NCI-H748 (cell line): ENCODE data around the gene LONP2.

Experiments
- DNase-seq: peaks from one replicate; lab custom pipeline; 2025; ENCODE audit not compliant: unreplicated experiment; lab: John Stamatoyannopoulos, UW

Gene LONP2

GRCh38 chr16:48244080-48244862 lies at the start of gene LONP2:
TSS of gene LONP2 (plus strand) at chr16:48244300. CDS start at chr16:48244389, 89 bp downstream.
- DNase-seq = peak; percentile 87

GRCh38 chr16:48194828-48195556 lies 49.1 kb upstream of the LONP2 start:
- peak; percentile 35 for DNase-seq

- DNase-seq = no peak
These were observed 46.8 kb upstream of the LONP2 start for GRCh38 chr16:48197294-48197693.

GRCh38 chr16:48201515-48202201 lies 42.4 kb upstream of the LONP2 start:
- DNase-seq = no peak

- DNase-seq = no peak
These were observed 39.9 kb upstream of the LONP2 start for GRCh38 chr16:48203974-48204824.

- no peak for DNase-seq
These were observed 39.3 kb upstream of the LONP2 start for GRCh38 chr16:48204825-48205151.

GRCh38 chr16:48206594-48207242 lies 37.4 kb upstream of the LONP2 start:
- no peak for DNase-seq

GRCh38 chr16:48210747-48211146 lies 33.4 kb upstream of the LONP2 start:
- DNase-seq = no peak

GRCh38 chr16:48212033-48212432 lies 32.1 kb upstream of the LONP2 start:
- no peak for DNase-seq

- DNase-seq = no peak
These were observed 28.4 kb upstream of the LONP2 start for GRCh38 chr16:48215738-48216137.

GRCh38 chr16:48217708-48218107 lies 26.4 kb upstream of the LONP2 start:
- DNase-seq = no peak

GRCh38 chr16:48218473-48218872 lies 25.6 kb upstream of the LONP2 start:
- DNase-seq = no peak

- DNase-seq = no peak
These were observed 23.2 kb upstream of the LONP2 start for GRCh38 chr16:48220891-48221290.

GRCh38 chr16:48223490-48223889 lies 20.6 kb upstream of the LONP2 start:
- no peak for DNase-seq

GRCh38 chr16:48225456-48225855 lies 18.6 kb upstream of the LONP2 start:
- no peak for DNase-seq

- peak; percentile 0 for DNase-seq
These were observed 12.2 kb upstream of the LONP2 start for GRCh38 chr16:48231727-48232492.

GRCh38 chr16:48232493-48233040 lies 11.5 kb upstream of the LONP2 start:
- no peak for DNase-seq

GRCh38 chr16:48234630-48235029 lies 9.5 kb upstream of the LONP2 start:
- no peak for DNase-seq

- no peak for DNase-seq
These were observed 9.0 kb upstream of the LONP2 start for GRCh38 chr16:48235058-48235555.
